ENCODE results near the gene GZF1.

GRCh38 chr20:23366384-23366783, 4.4 kb downstream of the GZF1 start:
- TF ChIP-seq CTCF (IDR thresholded peaks at IDR 0.05) (no peak), EZH2 (IDR thresholded peaks at IDR 0.05; ENCODE audit: borderline replicate concordance, insufficient read depth, low read depth, low read length, poor library complexity, severe bottlenecking) (no peak)
